ENCODE measurements around the gene ITGB8. TPM values are rescaled to one million over a fixed set of nuclear protein-coding genes. Genes with fewer than 3 reads are reported as not detected.

The ITGB8 gene
- total RNA-seq, 1 experiment from 2014 or later = 2.4 TPM

DNA sequence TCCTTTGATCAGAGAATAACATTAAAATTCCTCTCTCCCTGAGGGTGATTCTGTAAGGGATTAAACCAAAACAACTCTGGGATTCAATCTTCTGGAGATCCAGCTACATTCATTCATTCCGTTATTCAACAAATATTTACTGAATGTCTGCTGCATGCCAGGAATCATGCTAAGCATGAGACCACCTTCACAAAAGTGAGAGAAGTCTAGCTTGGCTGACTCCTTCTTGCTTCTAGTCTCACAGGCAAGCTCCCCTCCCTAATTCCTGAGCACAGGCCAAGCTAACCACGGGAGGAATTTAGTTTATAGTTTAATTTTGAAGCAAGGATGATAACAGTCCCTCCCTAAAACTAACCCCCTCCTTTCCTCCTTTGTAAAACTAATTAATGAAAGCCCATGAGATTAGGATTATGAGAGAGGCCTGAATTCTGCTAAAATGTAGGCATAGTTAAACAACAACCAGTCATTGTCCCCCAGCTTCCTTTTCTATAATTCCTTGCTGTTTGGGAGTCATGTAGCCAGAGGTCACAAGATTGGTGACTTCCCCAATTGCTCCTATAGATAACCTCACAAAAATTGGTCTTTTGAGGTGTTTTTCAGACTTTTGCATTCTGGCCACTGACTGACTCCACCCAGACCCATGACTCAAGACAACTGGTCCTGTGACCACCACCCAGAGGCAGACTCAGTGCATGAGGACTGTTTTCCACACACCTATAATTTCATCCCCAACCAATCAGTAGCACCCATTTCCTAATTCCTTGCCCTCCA, 113.5 kb downstream of the ITGB8 start:
- intact Hi-C loops (cut with micrococcal nuclease) = no loop called here
- H4K20me1 ChIP-seq (ENCODE audit: insufficient read depth) = no peaks in the 10 kb centered on the region
- ChIA-PET RAD21 (ENCODE audit: low non-redundant PET in 1 of 2, low total read pairs in 2 of 2, uncharacterized antibody in 2 of 2, unreplicated experiment in 2 of 2) (no interaction called here), CTCF (no interaction called here), POLR2A (no interaction called here)
- no peaks in the 10 kb centered on the region for H3K4me1 ChIP-seq (ENCODE audit: control insufficient read depth in 1 of 2, insufficient read depth in 2 of 2, low read length in 2 of 2)
- no peaks in the 10 kb centered on the region for H3K36me3 ChIP-seq (ENCODE audit: control insufficient read depth in 1 of 2, insufficient read depth in 2 of 2, low read length in 2 of 2)
- TF ChIP-seq, protein P1, sequence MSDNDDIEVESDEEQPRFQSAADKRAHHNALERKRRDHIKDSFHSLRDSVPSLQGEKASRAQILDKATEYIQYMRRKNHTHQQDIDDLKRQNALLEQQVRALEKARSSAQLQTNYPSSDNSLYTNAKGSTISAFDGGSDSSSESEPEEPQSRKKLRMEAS (IDR thresholded peaks at IDR 0.05) = no peak
- TF ChIP-seq ELF1 (IDR thresholded peaks at IDR 0.05; ENCODE audit: borderline replicate concordance, low read depth) (no peak), SRF (IDR thresholded peaks at IDR 0.05; ENCODE audit: low read depth) (no peak), POLR2A (IDR thresholded peaks at IDR 0.05; ENCODE audit: borderline replicate concordance, extremely low read depth, insufficient read depth, insufficient read length) (no peak)
- no peaks in the 10 kb centered on the region for H3K9me2 ChIP-seq (ENCODE audit: insufficient read depth)
- no peak for DNase-seq (ENCODE audit: low read depth, low spot score)
- no peak overlapping the region for H3K9ac ChIP-seq (ENCODE audit: low read length)
- no peaks in the 10 kb centered on the region for H3K79me2 ChIP-seq (ENCODE audit: insufficient read depth, low read length)
- H3K27me3 ChIP-seq (ENCODE audit: insufficient read depth, low read length) = no peaks in the 10 kb centered on the region
- H3K4me3 ChIP-seq (replicated peaks in 1 of 2; ENCODE audit: low read depth in 1 of 2, low read length in 2 of 2) = no peak overlapping the region
- no peak overlapping the region for H3K4me2 ChIP-seq (ENCODE audit: low read length)
- no TSS peak for BruUV-seq (replicated peaks)
- H3K9me3 ChIP-seq (ENCODE audit: control insufficient read depth in 1 of 2, insufficient read depth in 1 of 2, low read depth in 1 of 2, low read length in 2 of 2) = no peaks in the 10 kb centered on the region
- no peak for ATAC-seq
- H2AFZ ChIP-seq (ENCODE audit: low read depth, low read length, poor library complexity, severe bottlenecking) = no peak overlapping the region
- H3K27ac ChIP-seq (ENCODE audit: low read depth, low read length) = no peak overlapping the region

DNA sequence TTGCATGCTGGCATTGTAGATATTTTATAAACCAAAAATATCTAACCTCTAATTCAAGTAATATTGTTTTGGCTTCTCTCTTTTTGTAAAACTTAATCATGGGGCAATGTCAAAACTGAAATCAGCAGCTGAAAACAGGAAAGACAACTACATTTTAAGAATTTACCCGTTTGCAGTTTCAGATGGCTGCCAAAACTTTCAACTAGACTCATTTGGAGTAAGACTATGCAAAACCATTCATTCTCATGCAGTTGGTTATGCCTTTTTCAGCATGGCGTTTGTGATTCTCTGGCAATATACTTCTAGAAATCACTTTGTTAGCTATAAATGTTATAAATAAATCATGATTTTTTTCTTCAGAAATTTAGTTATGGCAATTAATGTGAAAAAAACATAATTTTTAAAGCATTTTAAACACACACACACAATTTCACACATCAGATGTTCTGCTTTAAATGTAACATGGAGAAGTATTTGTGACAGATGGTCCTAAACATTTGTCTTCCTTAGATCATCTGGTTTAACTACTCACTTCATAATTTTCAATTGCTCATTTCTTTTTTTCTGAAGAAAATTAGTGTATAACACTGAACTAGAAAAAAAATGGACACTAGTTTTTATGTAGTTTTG, 116.4 kb downstream of the ITGB8 start:
- ChIA-PET RAD21 (ENCODE audit: low non-redundant PET in 1 of 2, low total read pairs in 2 of 2, uncharacterized antibody in 2 of 2, unreplicated experiment in 2 of 2) (no interaction called here), POLR2A (no interaction called here), CTCF (no interaction called here)
- no peaks in the 10 kb centered on the region for H3K79me2 ChIP-seq (ENCODE audit: insufficient read depth, low read length)
- intact Hi-C loops (cut with micrococcal nuclease) = no loop called here
- H2AFZ ChIP-seq (ENCODE audit: low read depth, low read length, poor library complexity, severe bottlenecking) = no peak overlapping the region
- no peak overlapping the region for H3K4me3 ChIP-seq (replicated peaks in 1 of 2; ENCODE audit: low read depth in 1 of 2, low read length in 2 of 2)
- H3K4me1 ChIP-seq (ENCODE audit: control insufficient read depth in 1 of 2, insufficient read depth in 2 of 2, low read length in 2 of 2) = no peaks in the 10 kb centered on the region
- H3K9me3 ChIP-seq (ENCODE audit: control insufficient read depth in 1 of 2, insufficient read depth in 1 of 2, low read depth in 1 of 2, low read length in 2 of 2) = no peaks in the 10 kb centered on the region
- no peaks in the 10 kb centered on the region for H3K27me3 ChIP-seq (ENCODE audit: insufficient read depth, low read length)
- BruUV-seq (replicated peaks) = no TSS peak
- no peaks in the 10 kb centered on the region for H3K9me2 ChIP-seq (ENCODE audit: insufficient read depth)
- ATAC-seq = no peak
- no peaks in the 10 kb centered on the region for H3K36me3 ChIP-seq (ENCODE audit: control insufficient read depth in 1 of 2, insufficient read depth in 2 of 2, low read length in 2 of 2)
- H3K4me2 ChIP-seq (ENCODE audit: low read length) = no peak overlapping the region
- no peaks in the 10 kb centered on the region for H4K20me1 ChIP-seq (ENCODE audit: insufficient read depth)
- no peak overlapping the region for H3K9ac ChIP-seq (ENCODE audit: low read length)
- no peak overlapping the region for H3K27ac ChIP-seq (ENCODE audit: low read depth, low read length)
- DNase-seq (ENCODE audit: low read depth, low spot score) = no peak
- no peak for TF ChIP-seq SRF (IDR thresholded peaks at IDR 0.05; ENCODE audit: low read depth)
- TF ChIP-seq EZH2 (IDR thresholded peaks at IDR 0.05) = no peak
- no peak for TF ChIP-seq EGR1 (IDR thresholded peaks at IDR 0.05; ENCODE audit: low read depth)
- TF ChIP-seq, protein P1 (IDR thresholded peaks at IDR 0.05) = no peak
- TF ChIP-seq, protein P2, sequence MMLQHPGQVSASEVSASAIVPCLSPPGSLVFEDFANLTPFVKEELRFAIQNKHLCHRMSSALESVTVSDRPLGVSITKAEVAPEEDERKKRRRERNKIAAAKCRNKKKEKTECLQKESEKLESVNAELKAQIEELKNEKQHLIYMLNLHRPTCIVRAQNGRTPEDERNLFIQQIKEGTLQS (IDR thresholded peaks at IDR 0.05) = no peak
- TF ChIP-seq, protein P3, sequence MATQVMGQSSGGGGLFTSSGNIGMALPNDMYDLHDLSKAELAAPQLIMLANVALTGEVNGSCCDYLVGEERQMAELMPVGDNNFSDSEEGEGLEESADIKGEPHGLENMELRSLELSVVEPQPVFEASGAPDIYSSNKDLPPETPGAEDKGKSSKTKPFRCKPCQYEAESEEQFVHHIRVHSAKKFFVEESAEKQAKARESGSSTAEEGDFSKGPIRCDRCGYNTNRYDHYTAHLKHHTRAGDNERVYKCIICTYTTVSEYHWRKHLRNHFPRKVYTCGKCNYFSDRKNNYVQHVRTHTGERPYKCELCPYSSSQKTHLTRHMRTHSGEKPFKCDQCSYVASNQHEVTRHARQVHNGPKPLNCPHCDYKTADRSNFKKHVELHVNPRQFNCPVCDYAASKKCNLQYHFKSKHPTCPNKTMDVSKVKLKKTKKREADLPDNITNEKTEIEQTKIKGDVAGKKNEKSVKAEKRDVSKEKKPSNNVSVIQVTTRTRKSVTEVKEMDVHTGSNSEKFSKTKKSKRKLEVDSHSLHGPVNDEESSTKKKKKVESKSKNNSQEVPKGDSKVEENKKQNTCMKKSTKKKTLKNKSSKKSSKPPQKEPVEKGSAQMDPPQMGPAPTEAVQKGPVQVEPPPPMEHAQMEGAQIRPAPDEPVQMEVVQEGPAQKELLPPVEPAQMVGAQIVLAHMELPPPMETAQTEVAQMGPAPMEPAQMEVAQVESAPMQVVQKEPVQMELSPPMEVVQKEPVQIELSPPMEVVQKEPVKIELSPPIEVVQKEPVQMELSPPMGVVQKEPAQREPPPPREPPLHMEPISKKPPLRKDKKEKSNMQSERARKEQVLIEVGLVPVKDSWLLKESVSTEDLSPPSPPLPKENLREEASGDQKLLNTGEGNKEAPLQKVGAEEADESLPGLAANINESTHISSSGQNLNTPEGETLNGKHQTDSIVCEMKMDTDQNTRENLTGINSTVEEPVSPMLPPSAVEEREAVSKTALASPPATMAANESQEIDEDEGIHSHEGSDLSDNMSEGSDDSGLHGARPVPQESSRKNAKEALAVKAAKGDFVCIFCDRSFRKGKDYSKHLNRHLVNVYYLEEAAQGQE (IDR thresholded peaks at IDR 0.05; ENCODE audit: low read depth) = no peak
- TF ChIP-seq CBX3 (IDR thresholded peaks at IDR 0.05; ENCODE audit: low read depth) = no peak
- TF ChIP-seq JUND (IDR thresholded peaks at IDR 0.05) = no peak
- TF ChIP-seq YY1 (IDR thresholded peaks at IDR 0.05; ENCODE audit: extremely low read depth, insufficient replicate concordance, low read depth, low read length) = no peak
- no peak for TF ChIP-seq RAD21 (IDR thresholded peaks at IDR 0.05; ENCODE audit: low read depth)
- no peak for TF ChIP-seq EZH2phosphoT487 (IDR thresholded peaks at IDR 0.05; ENCODE audit: borderline replicate concordance)
